Measurements from ENCODE around the gene NR1I3.
"Not testable (repeated sequence)": the region's sequence is repeated elsewhere in the genome, so short reads cannot be mapped to it uniquely, and the experiment has no call there.

The NR1I3 gene, protein sequence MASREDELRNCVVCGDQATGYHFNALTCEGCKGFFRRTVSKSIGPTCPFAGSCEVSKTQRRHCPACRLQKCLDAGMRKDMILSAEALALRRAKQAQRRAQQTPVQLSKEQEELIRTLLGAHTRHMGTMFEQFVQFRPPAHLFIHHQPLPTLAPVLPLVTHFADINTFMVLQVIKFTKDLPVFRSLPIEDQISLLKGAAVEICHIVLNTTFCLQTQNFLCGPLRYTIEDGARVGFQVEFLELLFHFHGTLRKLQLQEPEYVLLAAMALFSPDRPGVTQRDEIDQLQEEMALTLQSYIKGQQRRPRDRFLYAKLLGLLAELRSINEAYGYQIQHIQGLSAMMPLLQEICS

DNA sequence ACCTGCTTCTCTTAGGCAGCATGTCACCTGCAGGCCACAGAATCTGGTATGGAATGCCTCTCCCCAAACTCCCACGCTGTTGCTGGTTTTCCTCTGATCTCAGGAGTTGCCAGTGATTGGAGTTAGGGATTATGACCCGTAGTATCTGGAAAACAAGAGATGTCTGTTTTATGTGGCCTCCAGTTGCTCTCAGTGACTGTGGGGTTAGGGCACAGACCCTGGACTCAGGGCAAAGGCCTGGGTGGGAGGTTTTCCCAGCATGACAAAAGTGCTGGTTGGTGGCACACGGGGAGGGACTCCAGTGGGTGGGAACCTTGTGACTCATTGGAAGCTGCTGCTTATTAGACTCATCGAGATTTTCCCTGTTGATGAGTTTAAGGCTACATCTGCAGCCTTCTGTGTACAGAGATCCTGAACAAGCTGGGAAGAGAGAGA, at the start of gene NR1I3:
Gene NR1I3, minus strand, starts transcription at position 165 of the 435 bp plus-strand sequence. CDS start 1,638 bp downstream, outside the sequence.
- no peak for DNase-seq (ENCODE audit: low spot score)

DNA sequence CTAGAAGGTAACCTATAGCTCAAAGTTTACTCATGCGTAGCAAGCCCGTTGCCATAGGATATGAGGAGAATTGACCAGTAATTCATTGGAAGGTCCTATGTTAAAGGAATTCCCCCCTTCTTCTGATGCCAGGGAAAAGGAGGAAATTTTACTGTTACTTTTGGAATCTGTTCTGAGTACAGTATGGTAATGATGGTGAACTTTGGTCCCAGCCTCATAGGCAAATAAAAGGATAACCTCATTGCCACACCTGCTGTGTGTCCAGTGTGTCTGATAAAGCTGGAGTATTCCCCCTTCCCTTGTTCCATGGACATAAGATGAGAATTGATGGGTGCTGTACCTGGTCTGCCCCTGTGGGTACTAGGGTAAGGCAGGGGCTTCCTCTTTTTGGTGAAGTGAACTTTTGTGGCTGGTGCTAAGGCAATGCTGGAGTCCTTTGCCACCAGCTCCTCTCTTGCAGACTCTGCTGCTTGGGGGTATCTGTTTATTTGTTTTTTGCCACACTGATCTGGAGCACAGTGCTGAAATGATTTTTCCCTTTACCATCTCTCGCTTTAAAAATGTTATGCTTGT, 49.6 kb upstream of the NR1I3 start:
- DNase-seq (ENCODE audit: low spot score) = no peak

DNA sequence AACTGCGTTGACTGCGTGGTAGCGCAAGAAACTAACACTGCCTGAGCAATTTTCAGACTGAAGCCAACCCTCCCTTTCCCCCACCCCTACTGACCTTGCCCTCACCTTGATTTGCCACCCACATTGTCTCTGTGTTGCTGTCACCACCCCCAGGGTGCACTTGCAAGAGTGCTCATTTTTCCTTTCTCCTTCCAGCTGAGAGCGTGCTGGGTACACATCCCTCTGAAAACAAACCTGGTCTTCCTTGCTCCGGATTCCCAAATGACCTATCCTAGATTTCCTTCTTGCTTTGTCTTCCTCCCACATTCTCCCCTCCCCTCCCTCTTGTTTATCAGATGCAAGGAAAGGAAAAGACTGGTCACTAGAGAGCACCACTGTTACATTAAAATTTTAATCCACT, 47.5 kb upstream of the NR1I3 start:
- DNase-seq (ENCODE audit: low spot score) = no peak

DNA sequence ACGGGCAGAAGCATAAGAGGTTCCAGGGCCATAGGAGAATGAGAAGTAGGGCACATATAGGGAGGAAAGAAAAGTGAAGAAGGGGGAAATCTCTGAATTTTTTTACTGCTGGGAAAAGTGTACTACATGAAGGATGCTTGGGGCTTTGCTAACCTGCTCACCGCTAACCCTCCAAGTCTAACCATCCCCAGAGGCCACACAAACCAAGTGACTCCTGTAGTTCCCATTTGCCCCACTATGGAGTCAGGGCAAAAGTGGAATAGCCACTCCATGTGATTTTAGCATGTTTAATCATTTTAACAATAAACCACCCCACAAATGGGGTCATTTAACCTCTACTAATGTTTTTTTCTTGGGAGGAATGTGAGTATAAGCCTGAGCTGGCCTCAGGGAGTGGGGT, 47.1 kb upstream of the NR1I3 start:
- no peak for DNase-seq (ENCODE audit: low spot score)

DNA sequence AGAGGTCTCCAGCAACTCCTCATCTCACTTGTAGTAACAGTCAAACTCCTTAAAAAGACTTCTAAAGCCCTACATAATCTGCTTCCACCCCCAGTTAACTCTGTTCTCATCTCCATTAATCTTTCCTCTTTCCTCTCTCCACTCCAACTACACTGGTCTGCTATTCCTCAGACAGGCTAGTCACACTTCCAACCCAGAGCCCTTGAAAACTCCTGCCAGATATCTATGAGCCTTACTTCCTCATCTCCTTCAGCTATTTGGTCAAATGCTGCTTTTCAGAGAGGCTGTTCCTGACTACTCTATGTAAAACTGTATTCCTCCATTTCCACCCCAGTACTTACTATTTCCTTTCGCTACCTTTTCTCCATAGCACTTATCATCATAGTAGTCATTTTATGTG, 45.0 kb upstream of the NR1I3 start:
- DNase-seq (ENCODE audit: low spot score) = no peak

DNA sequence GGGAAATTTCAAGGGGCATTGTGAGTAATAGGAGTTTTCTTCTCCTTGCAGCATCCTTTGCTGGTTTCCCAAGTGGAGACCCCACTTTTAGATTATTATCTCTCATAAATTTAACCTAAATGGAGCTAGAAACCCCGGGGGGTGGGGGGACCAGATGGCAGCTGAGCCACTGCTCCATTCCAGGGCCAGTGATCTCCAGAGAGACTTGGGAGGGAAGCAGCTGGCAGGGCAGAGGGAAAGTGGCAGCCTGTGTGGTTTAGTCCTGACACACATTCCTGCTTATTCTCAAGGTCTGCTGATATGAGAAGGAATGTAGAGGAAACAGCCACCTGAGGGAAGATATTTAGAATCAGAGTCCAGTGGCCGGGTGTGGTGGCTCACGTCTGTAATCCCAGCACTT, 36.9 kb upstream of the NR1I3 start:
- no peak for DNase-seq (ENCODE audit: low spot score)

DNA sequence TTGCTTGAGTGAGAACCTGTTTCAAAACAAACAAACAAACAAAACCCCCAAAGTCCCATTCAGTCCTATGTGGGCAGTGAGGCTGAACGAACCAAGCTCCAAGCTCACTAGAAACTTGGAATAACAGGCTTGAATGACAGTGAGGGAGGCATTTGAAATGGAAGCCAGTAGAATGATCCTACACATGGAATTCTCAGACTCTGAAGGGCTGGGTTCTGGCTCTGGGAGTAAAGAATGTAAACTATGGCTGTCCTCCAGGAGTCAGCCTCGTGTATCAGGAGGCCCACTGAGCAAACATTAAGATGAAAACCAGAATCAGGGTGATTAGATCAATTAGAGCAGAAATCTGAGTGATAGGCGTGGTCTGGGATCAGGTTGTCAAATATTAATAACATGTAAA, 35.4 kb upstream of the NR1I3 start:
- DNase-seq (ENCODE audit: low spot score) = no peak

DNA sequence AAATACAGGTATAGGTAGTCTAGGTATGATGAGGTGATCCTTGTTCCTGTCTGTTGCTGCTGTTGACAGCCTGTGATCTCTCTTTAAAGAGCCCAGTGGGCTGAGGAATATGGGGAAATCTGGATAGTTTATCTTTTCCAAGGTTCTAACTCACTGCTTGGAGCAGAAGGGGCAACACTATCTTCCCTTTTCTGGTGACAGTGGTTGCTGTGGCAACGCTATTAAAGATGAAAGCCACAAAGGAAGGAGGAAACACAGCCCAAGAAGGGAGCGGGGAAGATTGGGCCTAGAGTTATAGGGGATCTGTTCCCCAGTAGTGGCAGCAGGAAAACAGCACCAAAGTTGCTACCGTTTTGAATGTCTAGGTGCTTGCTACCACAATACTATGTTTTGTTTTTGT, 29.3 kb upstream of the NR1I3 start:
- DNase-seq (ENCODE audit: low spot score) = no peak

DNA sequence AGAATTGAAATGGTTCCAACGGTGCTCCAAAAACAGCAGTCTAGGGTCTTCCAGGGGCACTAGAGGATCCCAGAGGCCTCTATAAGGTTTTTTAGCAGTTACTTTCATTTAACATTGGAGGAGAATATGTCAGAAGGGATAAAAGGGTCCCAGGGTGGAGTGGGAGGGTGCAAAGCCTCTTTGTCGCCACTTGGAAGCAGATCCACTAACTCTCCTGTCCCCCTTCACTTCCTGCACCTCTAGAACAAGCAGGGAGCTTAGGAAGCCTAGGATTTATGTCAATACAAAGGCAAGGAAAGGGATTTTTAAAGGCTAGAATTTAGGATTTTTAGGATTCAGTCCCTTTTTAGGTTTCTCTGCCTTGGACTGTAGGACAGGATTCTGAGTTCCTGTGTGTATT, 28.8 kb upstream of the NR1I3 start:
- no peak for DNase-seq (ENCODE audit: low spot score)

DNA sequence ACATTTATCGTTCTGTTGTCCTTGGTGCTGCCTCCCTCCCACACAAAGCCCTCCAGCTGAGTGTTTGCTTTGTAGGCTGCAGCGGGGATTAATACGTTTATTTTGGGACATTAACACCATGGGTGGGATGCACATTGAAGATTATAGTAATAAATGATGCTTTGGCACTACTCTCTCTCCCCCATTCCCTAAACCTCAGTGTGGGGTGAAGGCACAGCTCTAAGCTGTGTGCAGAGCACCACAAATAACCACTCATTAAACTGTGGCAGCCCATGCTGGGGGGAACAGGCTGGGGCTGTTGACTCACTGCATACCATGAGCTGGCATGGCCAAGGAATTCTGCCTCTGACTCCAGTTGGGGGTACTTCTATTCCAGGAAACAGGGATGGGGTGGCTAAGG, 28.2 kb upstream of the NR1I3 start:
- no peak for DNase-seq (ENCODE audit: low spot score)

DNA sequence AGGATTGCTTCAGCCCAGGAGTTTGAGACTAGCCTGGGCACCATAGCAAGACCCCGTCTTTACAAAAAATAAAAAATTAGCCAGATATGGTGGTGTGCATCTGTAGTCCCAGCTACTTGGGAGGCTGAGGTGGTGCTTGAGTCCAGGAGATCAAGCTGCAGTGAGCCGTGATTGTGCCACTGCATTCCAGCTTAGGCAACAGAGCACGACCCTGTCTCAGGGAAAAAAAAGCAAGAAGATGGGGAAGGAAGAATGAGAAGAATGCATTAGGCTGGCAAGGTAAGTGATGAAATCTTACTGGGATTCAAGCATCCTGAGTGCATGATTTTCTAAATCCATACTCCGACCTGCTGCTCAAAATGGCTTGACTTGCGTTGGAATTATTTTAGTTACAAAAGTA, 27.3 kb upstream of the NR1I3 start:
- no peak for DNase-seq (ENCODE audit: low spot score)

DNA sequence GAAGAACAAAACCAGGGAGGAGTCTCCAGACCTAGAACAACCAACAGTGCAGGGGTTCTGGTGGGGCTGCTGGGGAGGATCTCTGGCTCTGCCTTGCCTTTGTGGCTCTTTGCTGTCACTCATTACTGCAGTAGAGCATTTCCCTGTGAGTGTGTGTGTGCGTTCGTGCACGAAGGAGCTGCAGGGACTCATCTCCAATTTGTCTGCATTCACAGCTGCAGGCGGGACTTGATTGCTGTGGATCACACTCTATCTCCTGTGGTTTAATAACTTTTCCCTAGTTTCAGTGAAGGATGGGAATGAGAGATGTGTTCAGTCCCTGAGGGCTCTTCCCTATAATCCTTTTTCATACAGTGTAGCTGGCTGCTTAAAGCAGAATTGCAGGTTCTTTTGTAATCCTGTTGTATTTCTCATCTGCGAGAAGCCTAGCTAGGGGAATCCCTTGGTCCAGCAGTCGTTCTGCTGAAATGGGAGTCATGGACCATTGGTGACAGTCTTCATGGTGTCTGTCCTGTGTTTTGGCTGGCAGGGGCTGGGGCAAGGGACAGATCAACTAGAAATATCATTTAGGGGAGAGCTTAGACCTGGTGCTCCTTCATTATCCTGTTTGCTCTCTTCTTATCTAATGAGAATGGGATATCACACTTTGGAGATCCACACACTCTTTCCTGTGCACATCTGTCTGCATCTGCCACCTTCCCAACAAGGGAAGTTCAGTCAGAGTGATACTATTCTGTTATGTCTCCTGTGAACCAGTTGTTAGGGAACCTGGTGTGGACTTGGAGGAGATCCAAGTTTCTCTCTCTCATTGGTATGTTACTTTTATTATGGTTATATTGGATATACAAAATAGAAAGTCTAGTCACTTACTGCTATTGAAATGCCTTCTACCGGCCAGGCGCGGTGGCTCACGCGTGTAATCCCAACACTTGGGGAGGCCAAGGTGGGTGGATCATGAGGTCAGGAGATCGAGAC, 23.5 kb upstream of the NR1I3 start:
- DNase-seq (ENCODE audit: low spot score) = no peak

DNA sequence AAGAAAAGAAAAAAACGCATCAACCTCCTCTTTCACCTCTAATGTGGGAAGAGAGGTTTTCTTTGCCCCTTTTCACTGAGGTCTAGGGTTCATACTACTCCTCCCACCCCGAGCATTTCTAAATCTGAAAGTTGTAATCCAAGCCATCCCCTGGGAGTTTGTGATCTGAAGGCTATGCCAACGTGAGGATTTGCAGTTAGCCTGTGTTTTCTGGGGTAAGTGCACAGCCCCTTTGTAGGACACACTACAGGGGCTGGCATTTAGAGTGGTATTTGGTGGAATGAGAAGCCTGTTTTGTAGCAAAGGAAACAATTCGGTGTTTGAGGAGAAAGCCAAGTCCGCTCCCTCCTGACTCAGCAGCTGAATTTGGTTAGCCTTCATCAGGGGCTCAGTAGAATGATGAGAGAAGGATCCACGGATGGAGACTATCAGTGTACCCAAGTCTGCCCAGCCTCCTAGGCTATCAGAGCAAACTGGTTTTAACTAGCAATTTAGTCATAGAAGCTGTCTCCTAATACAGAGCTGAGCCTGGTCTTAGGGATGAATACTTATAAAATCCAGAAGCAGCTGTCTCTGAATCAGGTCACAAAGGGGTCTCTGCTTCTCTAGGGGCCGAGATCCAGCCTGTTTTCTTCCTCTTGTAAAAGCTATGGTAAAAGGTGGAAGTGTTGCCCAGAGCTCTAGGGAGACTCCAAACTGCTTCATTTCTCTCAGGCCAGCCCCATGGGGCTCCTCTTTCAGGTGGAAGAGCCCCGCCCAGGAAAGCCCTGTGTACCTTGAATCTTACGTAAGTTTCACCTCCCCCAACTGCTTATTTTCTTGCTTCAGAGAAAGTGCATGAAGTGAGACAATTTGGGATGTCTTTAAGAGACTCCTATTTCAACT, 22.6 kb upstream of the NR1I3 start:
- DNase-seq (ENCODE audit: low spot score) = no peak

DNA sequence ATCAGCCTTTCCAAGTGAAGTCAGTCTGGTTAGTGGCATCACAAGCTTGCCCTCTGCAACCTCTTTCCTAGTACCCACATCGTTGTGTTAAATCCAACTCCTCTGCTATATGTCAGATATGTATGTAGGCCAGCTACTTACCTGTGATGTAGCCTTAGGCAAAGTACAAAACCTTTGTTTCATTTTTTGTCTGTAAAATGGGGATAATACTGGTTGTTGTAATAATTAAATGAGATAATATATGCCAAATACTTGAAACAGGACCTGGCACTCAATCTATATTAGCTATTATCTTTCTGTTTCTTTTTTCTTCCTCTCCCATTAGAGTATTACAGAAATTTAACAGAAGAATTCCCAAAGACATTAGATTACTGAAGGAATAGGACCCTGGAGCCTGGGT, 21.8 kb upstream of the NR1I3 start:
- DNase-seq (ENCODE audit: low spot score) = no peak

DNA sequence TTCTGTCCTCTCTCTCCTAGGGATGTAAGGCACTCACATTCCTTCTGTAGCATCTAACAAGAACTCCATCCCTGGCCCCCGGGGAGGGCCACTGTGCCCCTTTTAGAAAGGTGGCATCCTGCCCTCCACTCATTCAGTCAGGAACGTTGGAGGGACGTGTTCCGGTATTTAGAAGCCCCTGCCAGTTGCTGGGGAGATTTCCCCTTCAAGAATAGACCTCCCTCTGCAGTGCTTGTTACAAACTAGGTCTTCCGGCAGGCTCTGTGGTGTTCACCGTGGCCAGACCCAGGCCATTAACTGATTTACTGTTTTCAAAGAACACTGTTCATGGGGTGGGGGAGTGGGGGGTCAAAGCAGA, 21.3 kb upstream of the NR1I3 start:
- DNase-seq (ENCODE audit: low spot score) = no peak

DNA sequence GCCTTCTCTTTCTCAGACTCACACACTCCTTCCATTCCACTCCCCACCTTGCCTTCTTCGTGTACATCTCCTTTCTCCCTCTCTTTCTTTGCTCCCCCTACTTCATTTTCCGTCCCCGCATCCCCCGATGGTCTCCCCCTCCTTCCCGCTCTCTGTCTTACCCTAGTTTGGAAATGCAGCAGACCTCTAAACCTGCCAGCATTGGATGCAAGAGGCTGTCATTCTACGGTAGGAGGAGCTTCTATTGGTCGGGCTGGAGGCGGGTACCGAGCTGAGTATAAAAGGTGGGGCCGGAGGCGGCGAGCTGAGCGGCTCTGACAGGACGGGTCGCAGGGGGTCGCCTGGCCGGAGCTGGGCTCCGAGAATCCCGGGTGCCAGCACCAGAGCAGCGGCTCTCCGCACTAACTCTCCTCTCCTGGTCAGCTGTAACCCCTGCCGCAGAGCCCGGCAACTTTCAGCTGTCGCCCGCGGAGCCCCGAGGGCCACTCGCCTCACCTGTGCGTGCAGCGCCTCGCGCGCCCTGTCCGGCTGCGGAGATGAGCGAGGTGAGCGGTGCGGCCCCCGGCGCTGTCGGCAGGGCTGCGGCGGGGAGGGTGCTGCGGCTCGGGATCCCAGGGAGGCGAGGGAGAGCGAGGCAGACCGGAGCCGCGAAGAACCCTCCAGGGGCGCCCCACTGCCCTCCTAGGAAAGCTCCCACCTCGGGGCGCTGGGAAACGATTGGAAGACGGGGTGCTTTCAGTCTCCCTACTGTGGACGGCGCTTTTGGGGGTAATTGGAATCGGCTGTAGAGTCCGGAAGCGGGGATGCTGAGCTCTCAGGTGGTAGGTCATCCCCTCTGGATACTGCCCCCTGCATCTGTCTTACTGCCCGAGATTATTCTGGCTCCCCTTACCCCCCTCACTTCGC, 20.7 kb upstream of the NR1I3 start, which contains the start of gene PCP4L1:
Gene PCP4L1, plus strand, starts transcription at position 307 of the 906 bp plus-strand sequence. Its CDS starts 230 bp downstream, at position 537.
- DNase-seq (ENCODE audit: low spot score) = no peak

DNA sequence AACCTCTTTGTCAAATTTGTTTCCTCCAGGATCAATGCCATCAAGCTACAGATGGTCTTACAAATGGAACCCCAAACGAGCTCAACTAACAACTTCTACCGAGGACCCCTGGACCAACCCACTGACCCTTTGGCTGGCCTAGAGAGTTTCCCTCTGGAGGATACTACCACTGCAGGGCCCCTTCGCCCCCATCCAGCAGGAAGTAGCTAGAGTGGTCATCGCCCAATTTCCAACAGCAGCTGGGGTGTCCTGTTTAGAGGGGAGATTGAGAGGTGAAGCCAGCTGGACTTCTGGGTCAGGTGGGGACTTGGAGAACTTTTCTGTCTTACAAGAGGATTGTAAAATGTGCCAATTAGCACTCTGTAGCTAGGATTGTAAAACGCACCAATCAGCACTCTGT, 19.1 kb upstream of the NR1I3 start:
- not testable (repeated sequence) for DNase-seq (ENCODE audit: low spot score)

DNA sequence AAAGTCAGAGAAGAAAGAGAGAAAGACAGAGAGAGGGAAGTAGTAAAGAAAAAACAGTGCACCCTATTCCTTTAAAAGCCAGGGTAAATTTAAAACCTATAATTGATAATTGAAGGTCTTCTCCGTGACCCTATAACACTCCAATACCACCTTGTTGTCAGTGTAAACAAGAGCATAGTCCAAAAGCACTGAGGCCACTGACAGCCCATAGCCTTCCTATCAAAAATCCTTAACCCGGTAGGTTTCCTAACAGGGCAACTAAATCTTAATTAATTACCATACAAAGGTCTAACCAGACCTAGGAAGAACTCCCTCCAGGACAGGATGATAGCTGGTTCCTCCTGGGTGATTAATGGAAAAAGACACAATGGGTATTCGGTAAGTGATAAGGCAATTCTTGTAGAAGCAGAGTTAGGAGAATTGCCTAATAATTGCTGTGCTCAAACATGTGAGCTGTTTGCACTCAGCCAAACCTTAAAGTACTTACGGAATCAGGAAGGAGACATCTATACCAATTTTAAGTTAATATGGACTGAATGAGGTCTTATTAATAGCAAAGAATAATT, 18.0 kb upstream of the NR1I3 start:
- DNase-seq (ENCODE audit: low spot score) = not testable (repeated sequence)

DNA sequence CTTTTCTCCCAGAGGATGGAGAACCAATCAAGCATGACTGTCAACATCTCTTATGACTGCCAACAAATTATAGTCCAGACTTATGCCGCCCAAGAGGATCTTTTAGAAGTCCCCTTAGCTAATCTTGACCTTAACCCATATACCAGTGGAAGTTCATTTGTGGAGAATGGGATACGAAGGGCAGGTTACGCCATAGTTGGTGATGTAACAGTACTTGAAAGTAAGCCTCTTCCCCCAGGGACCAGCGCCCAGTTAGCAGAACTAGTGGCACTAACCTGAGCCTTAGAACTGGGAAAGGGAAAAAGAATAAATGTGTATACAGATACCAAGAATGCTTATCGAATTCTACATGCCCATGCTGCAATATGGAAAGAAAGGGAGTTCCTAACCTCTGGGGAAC, 17.3 kb upstream of the NR1I3 start:
- DNase-seq (ENCODE audit: low spot score) = not testable (repeated sequence)

DNA sequence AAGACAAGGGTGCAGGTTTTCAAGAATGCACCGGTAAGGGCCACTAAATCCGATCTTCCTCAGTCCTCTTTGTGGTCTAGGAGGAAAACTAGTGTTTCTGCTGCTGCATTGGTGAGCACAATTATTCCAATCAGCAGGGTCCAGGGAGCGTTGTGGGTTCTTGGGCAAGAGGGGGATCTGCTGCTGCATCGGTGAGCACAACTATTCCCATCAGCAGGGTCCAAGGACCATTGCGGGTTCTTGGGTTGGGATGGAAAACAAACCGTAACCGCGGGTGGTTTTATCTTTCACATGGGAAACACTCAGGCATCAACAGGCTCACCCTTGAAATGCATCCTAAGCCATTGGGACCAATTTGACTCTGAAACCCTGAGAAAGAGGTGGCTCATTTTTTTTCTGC, 13.6 kb upstream of the NR1I3 start:
- no peak for DNase-seq (ENCODE audit: low spot score)
